KMS-11 (cell line): ENCODE measurements around the gene KIZ.

Source experiments
- H2AFZ ChIP-seq: fragments of 200-600 bp; sonication (generic); 2 replicates; pipeline ENCODE4 v1.6.1; 2016; ENCODE audit warnings: antibody characterized with exemption, mixed run types, low read depth
- H3K27ac ChIP-seq: fragments of 200-600 bp; sonication (generic); 2 replicates; pipeline ENCODE4 v1.6.1; 2016; ENCODE audit warnings: mild to moderate bottlenecking, mixed run types
- H3K27me3 ChIP-seq: fragments of 200-600 bp; sonication (generic); 2 replicates; pipeline ENCODE4 v1.6.1; 2017; ENCODE audit warnings: mild to moderate bottlenecking, low read depth, mixed run types, moderate library complexity; ENCODE audit not compliant: insufficient read depth
- H3K36me3 ChIP-seq: fragments of 200-600 bp; sonication (generic); 2 replicates; pipeline ENCODE4 v1.6.1; 2017; ENCODE audit warnings: mild to moderate bottlenecking, mixed run types; ENCODE audit not compliant: insufficient read depth
- H3K4me1 ChIP-seq: fragments of 200-600 bp; sonication (generic); 2 replicates; pipeline ENCODE4 v1.6.1; 2016; ENCODE audit warnings: mild to moderate bottlenecking, low read depth, mixed run types; ENCODE audit not compliant: poor library complexity, severe bottlenecking
- H3K4me2 ChIP-seq: fragments of 200-600 bp; sonication (generic); 2 replicates; pipeline ENCODE4 v1.7.0; 2016; ENCODE audit warnings: mild to moderate bottlenecking, mixed run types
- H3K4me3 ChIP-seq: fragments of 200-600 bp; sonication (generic); IDR thresholded peaks from 2 replicates; pipeline ENCODE4 v1.6.1; 2017; ENCODE audit warnings: low read depth, low read length, mixed read lengths; ENCODE audit not compliant: insufficient read depth
- H3K79me2 ChIP-seq: fragments of 200-600 bp; sonication (generic); 2 replicates; pipeline ENCODE4 v1.6.1; 2016; ENCODE audit warnings: low read depth, mixed run types; ENCODE audit not compliant: insufficient read depth
- H3K9ac ChIP-seq: fragments of 200-600 bp; sonication (generic); 2 replicates; pipeline ENCODE4 v1.6.1; 2016; ENCODE audit warnings: mild to moderate bottlenecking, mixed run types
- H4K20me1 ChIP-seq: fragments of 200-600 bp; sonication (generic); 2 replicates; pipeline ENCODE4 v1.6.1; 2016; ENCODE audit warnings: mild to moderate bottlenecking, mixed run types; ENCODE audit not compliant: insufficient read depth
- CTCF ChIP-seq: fragments of 200-600 bp; sonication (generic); conservative IDR thresholded peaks from 2 replicates; pipeline ENCODE4 v1.6.1; 2017; ENCODE audit warnings: low read depth, mild to moderate bottlenecking, antibody characterized with exemption, low read length, moderate library complexity, mixed read lengths

KIZ gene

GRCh38 chr20:21124190-21124589 lies 1.7 kb upstream of the KIZ start:
- Histone ChIP-seq H2AFZ (no peak overlapping the region), H3K27me3 (no peaks in the 10 kb centered on the region), H3K4me1 (peaks cover 2% of the 10 kb centered on the region), H3K79me2 (no peaks in the 10 kb centered on the region), H3K27ac (no peak overlapping the region), H3K4me2 (no peak overlapping the region), H3K4me3 (no peak overlapping the region), H4K20me1 (no peaks in the 10 kb centered on the region), H3K9ac (no peak overlapping the region), H3K36me3 (no peaks in the 10 kb centered on the region)
- no peak for TF ChIP-seq CTCF

DNA sequence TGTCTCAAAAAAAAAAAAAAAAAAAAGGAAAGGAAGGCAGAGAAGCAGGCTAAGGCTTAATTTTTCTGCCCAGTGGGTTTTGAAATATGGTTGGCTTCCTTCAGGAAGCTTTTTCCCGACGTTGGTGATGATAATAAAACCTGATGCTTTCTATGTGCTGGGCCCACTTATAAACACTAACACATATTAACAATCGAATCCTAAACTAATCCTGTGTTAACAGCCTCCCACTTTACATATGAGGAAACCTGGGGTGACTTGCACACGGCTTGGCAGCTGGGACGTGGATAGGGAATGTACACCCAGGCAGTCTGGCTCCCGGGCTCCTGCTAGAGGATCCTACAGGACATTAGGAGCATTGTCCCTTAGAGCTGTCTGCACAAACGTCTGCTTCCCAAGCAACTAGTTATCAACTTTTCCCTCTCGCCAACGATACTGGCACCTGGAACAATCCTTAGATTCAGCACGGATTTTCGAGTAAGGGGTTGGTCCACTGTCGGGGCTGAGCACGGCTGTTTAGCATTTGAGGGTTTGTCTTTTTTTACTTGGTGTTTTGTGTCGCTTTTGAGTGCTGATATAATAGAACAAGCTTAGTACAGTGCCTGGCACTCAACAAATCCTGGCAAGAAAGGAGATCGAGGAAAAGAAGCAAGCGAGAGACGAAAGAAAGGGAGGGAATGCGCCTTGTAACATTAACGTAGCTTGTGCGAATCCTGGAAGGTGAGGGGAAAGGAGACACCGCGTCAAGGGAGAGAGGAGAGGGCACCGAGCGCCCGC lies 622 bp upstream of the KIZ start:
- Histone ChIP-seq H3K79me2 (no peaks in the 10 kb centered on the region), H3K27ac (no peak overlapping the region)
- TF ChIP-seq CTCF: no peak

DNA sequence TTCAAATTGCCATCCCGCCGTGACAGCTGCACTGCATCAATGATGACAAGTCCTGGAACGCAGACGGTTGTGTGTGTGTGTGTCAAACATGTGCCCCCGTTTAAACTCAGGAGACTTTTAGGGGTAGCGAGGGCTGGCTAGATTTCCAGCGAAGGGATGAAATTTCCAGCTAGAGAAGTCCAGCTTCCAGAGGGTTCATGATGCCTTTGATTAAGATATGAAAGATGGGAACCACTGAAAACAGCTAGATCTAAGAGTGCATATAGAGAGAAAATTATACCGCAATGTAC lies 644 bp downstream of the KIZ start:
- Histone ChIP-seq H2AFZ (peak overlapping the region; percentile 64), H3K4me3 (no peak overlapping the region), H4K20me1 (no peaks in the 10 kb centered on the region), H3K27ac (no peak overlapping the region; the same call in 1 of the 2 replicates), H3K4me2 (peak overlapping the region; percentile 67), H3K79me2 (no peaks in the 10 kb centered on the region), H3K9ac (peak overlapping the region; percentile 67; the same call in 1 of the 2 replicates), H3K4me1 (peaks cover 2% of the 10 kb centered on the region), H3K36me3 (no peaks in the 10 kb centered on the region), H3K27me3 (no peaks in the 10 kb centered on the region)
- no peak for TF ChIP-seq CTCF

More for the DNA sequence above, 622 bp upstream of the KIZ start:
- Histone ChIP-seq H3K36me3 (no peaks in the 10 kb centered on the region), H3K4me3 (no peak overlapping the region), H3K4me2 (peak overlapping the region; percentile 97), H4K20me1 (no peaks in the 10 kb centered on the region), H3K27me3 (no peaks in the 10 kb centered on the region), H3K4me1 (peaks cover 2% of the 10 kb centered on the region), H3K9ac (peak overlapping the region; percentile 42; the same call in 1 of the 2 replicates), H2AFZ (peak overlapping the region; percentile 100)

DNA sequence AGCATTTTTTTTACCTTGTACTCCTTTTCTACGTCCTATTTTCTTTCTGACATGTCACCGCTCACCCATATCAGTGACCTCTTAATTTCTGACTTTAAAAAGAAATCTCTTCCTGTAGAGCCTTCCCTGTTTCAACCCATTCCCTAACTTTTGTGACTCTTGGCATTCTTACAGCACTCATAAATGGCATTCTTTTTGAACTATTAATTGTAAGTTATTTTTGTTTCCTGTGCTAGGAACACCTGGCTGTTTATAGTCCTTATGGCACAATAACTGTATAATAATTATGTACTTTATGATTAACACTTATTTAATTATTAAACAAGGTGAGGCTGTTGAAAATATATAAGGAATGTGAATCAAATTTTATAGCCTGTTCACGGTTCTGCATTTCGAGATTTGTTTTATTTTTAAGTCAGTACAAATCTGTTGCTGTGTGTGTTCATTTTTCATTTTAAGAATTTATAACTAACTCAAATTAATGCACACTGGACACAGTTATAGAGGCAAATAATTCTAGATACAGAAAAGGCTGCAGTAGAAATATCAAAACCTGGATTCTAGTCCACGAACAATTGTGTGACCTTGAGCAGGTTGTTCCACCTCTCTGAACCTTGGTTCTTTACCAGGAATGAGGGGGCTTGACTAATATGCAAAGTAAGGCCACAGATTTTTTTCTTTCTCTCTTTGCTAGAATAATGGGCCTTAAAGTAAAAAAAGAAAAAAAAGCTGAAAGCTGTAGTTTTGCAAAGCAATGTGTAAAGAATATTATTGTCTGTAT lies 1.5 kb downstream of the KIZ start:
- Histone ChIP-seq H3K36me3 (no peaks in the 10 kb centered on the region), H3K4me1 (peaks cover 2% of the 10 kb centered on the region), H3K9ac (no peak overlapping the region), H3K4me2 (peak overlapping the region; percentile 67; the same call in 1 of the 2 replicates), H4K20me1 (no peaks in the 10 kb centered on the region), H3K79me2 (no peaks in the 10 kb centered on the region), H3K27me3 (no peaks in the 10 kb centered on the region), H2AFZ (no peak overlapping the region), H3K4me3 (no peak overlapping the region), H3K27ac (no peak overlapping the region)
- no peak for TF ChIP-seq CTCF
